MM.1S (cell line): ENCODE measurements around the gene PIK3CD.
"Not testable (repeated sequence)": the region's sequence is repeated elsewhere in the genome, so short reads cannot be mapped to it uniquely, and the experiment has no call there.

ENCODE experiments used
- DNase-seq: peaks from one replicate; pipeline ENCODE4 v3.0.0-alpha.2; 2015
- H2AFZ ChIP-seq: fragments of 300-600 bp; sonication (generic); 2 replicates; pipeline ENCODE4 v1.6.0; 2016; ENCODE audit warnings: antibody characterized with exemption, low read length
- H3F3A ChIP-seq: fragments of 300-600 bp; sonication (generic); 2 replicates; pipeline ENCODE4 v1.6.1; 2016; ENCODE audit warnings: mild to moderate bottlenecking, antibody characterized with exemption, low read length, moderate library complexity, mixed read lengths; ENCODE audit not compliant: insufficient read depth
- H3K27ac ChIP-seq: fragments of 300-600 bp; sonication (generic); 2 replicates; pipeline ENCODE4 v1.5.1; 2016; ENCODE audit warnings: mild to moderate bottlenecking, low read length
- H3K27me3 ChIP-seq: fragments of 300-600 bp; sonication (generic); replicated peaks from 2 replicates; pipeline ENCODE4 v1.6.0; 2016; ENCODE audit warnings: low read length; ENCODE audit not compliant: insufficient read depth
- H3K36me3 ChIP-seq: fragments of 300-600 bp; sonication (generic); replicated peaks from 2 replicates; pipeline ENCODE4 v1.6.1; 2016; ENCODE audit warnings: mild to moderate bottlenecking, low read length, mixed read lengths; ENCODE audit not compliant: insufficient read depth
- H3K4me1 ChIP-seq: fragments of 300-600 bp; sonication (generic); 2 replicates; pipeline ENCODE4 v1.6.1; 2016; ENCODE audit warnings: low read length, mixed read lengths
- H3K4me2 ChIP-seq: fragments of 300-600 bp; sonication (generic); 2 replicates; pipeline ENCODE4 v1.6.0; 2016; ENCODE audit warnings: low read depth, low read length
- H3K4me3 ChIP-seq: fragments of 300-600 bp; sonication (generic); 2 replicates; pipeline ENCODE4 v1.5.1; 2016; ENCODE audit warnings: low read length, mixed read lengths
- H3K79me2 ChIP-seq: fragments of 300-600 bp; sonication (generic); 2 replicates; pipeline ENCODE4 v1.6.1; 2016; ENCODE audit warnings: mixed run types, low read length, mixed read lengths
- H3K9ac ChIP-seq: fragments of 300-600 bp; sonication (generic); 2 replicates; pipeline ENCODE4 v1.6.1; 2016; ENCODE audit warnings: low read length, mixed read lengths
- H3K9me2 ChIP-seq: fragments of 300-600 bp; sonication (generic); replicated peaks from 2 replicates; pipeline ENCODE4 v1.6.1; 2016; ENCODE audit warnings: mild to moderate bottlenecking, low read length, mixed read lengths; ENCODE audit not compliant: insufficient read depth
- H3K9me3 ChIP-seq: fragments of 300-600 bp; sonication (generic); replicated peaks from 2 replicates; pipeline ENCODE4 v1.6.1; 2016; ENCODE audit warnings: mild to moderate bottlenecking, low read length, mixed read lengths; ENCODE audit not compliant: insufficient read depth
- H4K20me1 ChIP-seq: fragments of 300-600 bp; sonication (generic); 2 replicates; pipeline ENCODE4 v1.6.1; 2016; ENCODE audit warnings: mild to moderate bottlenecking, low read length, moderate library complexity, mixed read lengths; ENCODE audit not compliant: insufficient read depth
- EZH2 ChIP-seq: fragments of 300-600 bp; sonication (generic); optimal IDR thresholded peaks from 2 replicates; pipeline ENCODE3; 2017; ENCODE audit warnings: low read depth, mild to moderate bottlenecking, antibody characterized with exemption, low read length, mixed read lengths
- EZH2phosphoT487 ChIP-seq: fragments of 300-600 bp; sonication (generic); IDR thresholded peaks from 2 replicates; pipeline ENCODE4 v1.6.1; 2018; ENCODE audit warnings: antibody characterized with exemption, low read length
- TF ChIP-seq, protein P1 (sequence below): fragments of 300-600 bp; sonication (generic); IDR thresholded peaks from 2 replicates; pipeline ENCODE4 v1.5.1; 2016; ENCODE audit warnings: antibody characterized with exemption, low read length, mixed read lengths

The PIK3CD gene

DNA sequence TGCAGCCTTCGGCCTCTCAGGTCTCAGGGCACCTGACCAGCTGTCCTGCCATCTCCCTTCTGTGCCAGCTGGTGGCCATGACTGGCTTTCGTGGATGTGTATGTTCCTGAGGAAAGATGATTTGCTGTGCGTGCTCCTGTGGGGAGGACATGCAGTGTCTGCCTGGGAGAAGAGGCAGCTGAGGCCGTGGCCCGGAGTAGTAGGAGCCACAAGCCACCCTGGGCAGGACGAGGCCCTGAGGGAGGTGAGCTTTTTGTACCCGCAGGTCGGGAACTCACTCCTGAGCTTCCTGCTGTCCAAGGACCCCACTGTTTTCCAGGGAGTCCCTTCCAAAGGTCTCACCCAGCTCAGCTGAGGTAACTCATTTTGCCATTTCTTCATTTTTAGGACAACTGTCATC, 58.5 kb downstream of the PIK3CD start:
- H3K9ac ChIP-seq, result no peak overlapping the region
- H3K4me1 ChIP-seq, result 0 out of 2 replicates have a peak, but pooled peaks cover 4% of the 10 kb centered on the region
- no peaks in the 10 kb centered on the region for H3K36me3 ChIP-seq
- DNase-seq, result no peak
- H3K4me2 ChIP-seq, result no peak overlapping the region
- no peaks in the 10 kb centered on the region for H4K20me1 ChIP-seq
- H3K27ac ChIP-seq, result no peak overlapping the region
- H3K4me3 ChIP-seq, result no peak overlapping the region
- H3K27me3 ChIP-seq, result no peaks in the 10 kb centered on the region
- no peaks in the 10 kb centered on the region for H3K9me3 ChIP-seq
- TF ChIP-seq EZH2 (no peak), EZH2phosphoT487 (no peak)
- TF ChIP-seq, protein P1, sequence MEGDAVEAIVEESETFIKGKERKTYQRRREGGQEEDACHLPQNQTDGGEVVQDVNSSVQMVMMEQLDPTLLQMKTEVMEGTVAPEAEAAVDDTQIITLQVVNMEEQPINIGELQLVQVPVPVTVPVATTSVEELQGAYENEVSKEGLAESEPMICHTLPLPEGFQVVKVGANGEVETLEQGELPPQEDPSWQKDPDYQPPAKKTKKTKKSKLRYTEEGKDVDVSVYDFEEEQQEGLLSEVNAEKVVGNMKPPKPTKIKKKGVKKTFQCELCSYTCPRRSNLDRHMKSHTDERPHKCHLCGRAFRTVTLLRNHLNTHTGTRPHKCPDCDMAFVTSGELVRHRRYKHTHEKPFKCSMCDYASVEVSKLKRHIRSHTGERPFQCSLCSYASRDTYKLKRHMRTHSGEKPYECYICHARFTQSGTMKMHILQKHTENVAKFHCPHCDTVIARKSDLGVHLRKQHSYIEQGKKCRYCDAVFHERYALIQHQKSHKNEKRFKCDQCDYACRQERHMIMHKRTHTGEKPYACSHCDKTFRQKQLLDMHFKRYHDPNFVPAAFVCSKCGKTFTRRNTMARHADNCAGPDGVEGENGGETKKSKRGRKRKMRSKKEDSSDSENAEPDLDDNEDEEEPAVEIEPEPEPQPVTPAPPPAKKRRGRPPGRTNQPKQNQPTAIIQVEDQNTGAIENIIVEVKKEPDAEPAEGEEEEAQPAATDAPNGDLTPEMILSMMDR, result no peak
- no peaks in the 10 kb centered on the region for H3F3A ChIP-seq
- no peak overlapping the region for H2AFZ ChIP-seq
- no peaks in the 10 kb centered on the region for H3K9me2 ChIP-seq
- no peaks in the 10 kb centered on the region for H3K79me2 ChIP-seq

DNA sequence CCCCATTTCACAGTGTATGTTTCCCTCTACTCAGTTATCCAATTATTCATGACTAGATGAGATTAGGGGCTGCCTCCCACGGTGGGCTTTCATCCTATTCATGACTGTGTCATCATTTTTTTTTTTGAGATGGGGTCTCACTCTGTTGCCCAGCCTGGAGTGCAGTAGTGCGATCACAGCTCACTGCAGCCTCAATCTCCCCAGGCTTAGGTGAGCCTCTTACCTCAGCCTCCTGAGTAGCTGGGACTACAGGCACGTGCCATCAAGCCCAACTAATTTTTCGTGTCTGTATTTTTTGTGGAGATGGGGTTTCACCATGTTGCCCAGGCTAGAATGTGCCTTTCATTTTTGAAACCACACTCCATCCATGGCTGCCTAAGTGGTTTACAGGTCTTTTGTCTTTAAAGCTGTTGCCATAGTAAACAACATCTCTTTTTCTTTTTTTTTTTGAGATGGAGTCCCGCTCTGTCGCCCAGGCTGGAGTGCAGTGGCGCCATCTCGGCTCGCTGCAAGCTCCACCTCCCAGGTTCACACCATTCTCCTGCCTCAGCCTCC, 60.0 kb downstream of the PIK3CD start:
- Histone ChIP-seq H4K20me1 (no peaks in the 10 kb centered on the region), H2AFZ (no peak overlapping the region)
- TF ChIP-seq EZH2phosphoT487, result no peak
- TF ChIP-seq, protein P1, result no peak
- no peak for TF ChIP-seq EZH2

DNA sequence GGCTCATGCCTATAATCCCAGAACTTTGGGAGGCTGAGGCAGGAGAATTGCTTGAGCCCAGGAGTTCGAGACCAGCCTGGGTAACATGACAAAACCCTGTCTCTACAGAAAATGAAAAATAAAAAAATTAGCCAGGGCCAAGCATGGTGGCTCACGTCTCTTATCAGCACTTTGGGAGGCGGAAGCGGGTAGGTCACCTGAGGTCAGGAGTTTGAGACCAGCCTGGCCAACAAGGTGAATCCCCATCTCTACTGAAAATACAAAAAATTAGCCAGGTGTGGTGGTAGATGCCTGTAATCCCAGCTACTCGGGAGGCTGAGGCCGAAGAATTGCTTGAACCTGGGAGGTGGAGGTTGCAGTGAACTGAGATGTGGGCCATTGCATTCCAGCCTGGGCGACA, 61.2 kb downstream of the PIK3CD start:
- H3K4me3 ChIP-seq, H3K4me1 ChIP-seq, H3F3A ChIP-seq, H3K79me2 ChIP-seq, H3K9me3 ChIP-seq, H3K9me2 ChIP-seq, H3K27me3 ChIP-seq, H2AFZ ChIP-seq, H3K27ac ChIP-seq, H4K20me1 ChIP-seq, DNase-seq, H3K4me2 ChIP-seq, H3K9ac ChIP-seq, H3K36me3 ChIP-seq: not testable (repeated sequence)

More for the DNA sequence above, 60.0 kb downstream of the PIK3CD start:
- Histone ChIP-seq H3K4me1 (0 out of 2 replicates have a peak, but pooled peaks cover 4% of the 10 kb centered on the region), H3K79me2 (no peaks in the 10 kb centered on the region), H3K27ac (no peak overlapping the region), H3K9me3 (no peaks in the 10 kb centered on the region), H3K9ac (no peak overlapping the region), H3K36me3 (no peaks in the 10 kb centered on the region), H3K27me3 (no peaks in the 10 kb centered on the region), H3F3A (no peaks in the 10 kb centered on the region), H3K4me3 (no peak overlapping the region), H3K4me2 (no peak overlapping the region), H3K9me2 (no peaks in the 10 kb centered on the region)
- no peak for DNase-seq

DNA sequence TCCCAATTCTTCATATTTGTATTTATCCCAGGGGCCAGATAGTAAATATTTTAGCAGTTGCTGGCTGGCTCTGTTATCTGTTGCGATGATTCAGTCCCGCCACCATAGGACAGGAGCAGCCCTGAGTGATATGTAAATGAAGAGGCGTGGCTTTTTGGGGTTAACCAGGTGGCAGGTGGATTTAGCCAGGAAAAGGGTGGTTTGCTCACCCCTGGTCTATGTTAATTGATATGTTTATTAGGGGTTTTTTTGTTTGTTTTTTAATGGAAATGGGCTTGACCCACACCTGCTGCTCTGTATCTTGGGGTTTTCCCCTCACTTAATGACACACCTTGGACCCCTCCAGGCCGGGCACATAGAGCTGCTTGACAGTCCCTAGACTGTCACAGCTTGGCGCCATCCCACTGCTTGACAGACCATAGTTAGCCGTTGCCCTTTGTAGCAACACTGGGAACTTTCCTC, 62.8 kb downstream of the PIK3CD start:
- no peak overlapping the region for H3K9ac ChIP-seq
- 0 out of 2 replicates have a peak, but pooled peaks cover 2% of the 10 kb centered on the region for H3K79me2 ChIP-seq

More for the DNA sequence above, 62.8 kb downstream of the PIK3CD start:
- Histone ChIP-seq H2AFZ (no peak overlapping the region), H3F3A (no peaks in the 10 kb centered on the region), H3K27me3 (no peaks in the 10 kb centered on the region), H3K4me3 (no peak overlapping the region), H3K27ac (no peak overlapping the region), H3K36me3 (no peaks in the 10 kb centered on the region), H3K4me1 (peaks cover 9% of the 10 kb centered on the region), H3K9me2 (no peaks in the 10 kb centered on the region), H3K4me2 (no peak overlapping the region), H4K20me1 (no peaks in the 10 kb centered on the region), H3K9me3 (no peaks in the 10 kb centered on the region)
- no peak for TF ChIP-seq EZH2
- no peak for TF ChIP-seq EZH2phosphoT487
- TF ChIP-seq, protein P1, result no peak
- peak; percentile 32 for DNase-seq
